K562 (cell line): Measurements from ENCODE around the gene KAZALD1. TPM values are rescaled to one million over a fixed set of nuclear protein-coding genes. Genes with fewer than 3 reads are reported as not detected.

ENCODE experiments used
- ATF7 ChIP-seq: fragments of 450-650 bp; IDR thresholded peaks from 2 replicates; pipeline ENCODE4 v1.7.1; 2014; ENCODE audit warnings: mild to moderate bottlenecking, moderate library complexity
- BHLHE40 ChIP-seq: IDR thresholded peaks from 2 replicates; pipeline ENCODE4 v1.6.1; 2011; ENCODE audit warnings: low read length, improper control_type of control experiment
- CCNT2 ChIP-seq: IDR thresholded peaks from 2 replicates; pipeline ENCODE4 v1.6.1; 2011; ENCODE audit warnings: borderline replicate concordance, low read depth, mild to moderate bottlenecking, moderate library complexity, mixed read lengths, low read length; ENCODE audit not compliant: insufficient read length; ENCODE audit errors: extremely low read depth
- CEBPB ChIP-seq: fragments of 450-650 bp; IDR thresholded peaks from 2 replicates; pipeline ENCODE4 v1.6.1; 2016; ENCODE audit warnings: missing genetic modification characterization, missing compliant biosample characterization
- DIDO1 ChIP-seq: fragments of 450-650 bp; IDR thresholded peaks from 2 replicates; pipeline ENCODE4 v1.6.1; 2016; ENCODE audit warnings: low read depth, missing biosample characterization, missing genetic modification characterization
- HNRNPH1 ChIP-seq: fragments of 200-400 bp; formaldehyde crosslinking; optimal IDR thresholded peaks from 2 replicates; pipeline ENCODE3; 2017; ENCODE audit warnings: low read depth, mild to moderate bottlenecking, low read length, moderate library complexity
- ILK ChIP-seq: fragments of 450-650 bp; IDR thresholded peaks from 2 replicates; pipeline ENCODE4 v1.6.1; 2016; ENCODE audit warnings: missing genetic modification characterization, low read depth, mild to moderate bottlenecking, missing compliant biosample characterization, moderate library complexity, borderline replicate concordance
- KAT8 ChIP-seq: fragments of 450-650 bp; IDR thresholded peaks from 2 replicates; pipeline ENCODE4 v1.6.1; 2016; ENCODE audit warnings: low read depth, mild to moderate bottlenecking
- MNT ChIP-seq, 2 experiments: fragments of 450-650 bp; conservative IDR thresholded peaks; 2 replicates each; pipeline ENCODE4 v1.6.1; 2017; ENCODE audit warnings: mild to moderate bottlenecking in 2 of 2, moderate library complexity in 2 of 2
- NCOA1 ChIP-seq: fragments of 450-650 bp; IDR thresholded peaks from 2 replicates; pipeline ENCODE4 v1.6.1; 2016; ENCODE audit warnings: low read depth
- NEUROD1 ChIP-seq: fragments of 150-350 bp; IDR thresholded peaks from 2 replicates; pipeline ENCODE4 v1.6.1; 2014; ENCODE audit warnings: borderline replicate concordance, low read length, low read depth; ENCODE audit not compliant: partially characterized antibody
- PBX2 ChIP-seq, 2 experiments: IDR thresholded peaks in 1 of 2; conservative IDR thresholded peaks in 1 of 2; 2 replicates each; pipeline ENCODE4 v1.6.1; 2016; ENCODE audit warnings: low read depth in 2 of 2, mild to moderate bottlenecking in 1 of 2, missing compliant biosample characterization in 1 of 2, missing genetic modification characterization in 1 of 2, moderate library complexity in 1 of 2
- PHF21A ChIP-seq: fragments of 450-650 bp; IDR thresholded peaks from 2 replicates; pipeline ENCODE4 v1.6.1; 2017; ENCODE audit warnings: low read depth, borderline replicate concordance
- RBFOX2 ChIP-seq: fragments of 200-400 bp; formaldehyde crosslinking; IDR thresholded peaks from 2 replicates; pipeline ENCODE4 v1.6.1; 2017; ENCODE audit warnings: low read depth, mild to moderate bottlenecking, low read length, moderate library complexity
- SFPQ ChIP-seq: fragments of 200-400 bp; formaldehyde crosslinking; IDR thresholded peaks from 2 replicates; pipeline ENCODE4 v1.6.1; 2017; ENCODE audit warnings: mild to moderate bottlenecking, low read depth, low read length, moderate library complexity
- SMARCB1 ChIP-seq: IDR thresholded peaks from 2 replicates; pipeline ENCODE4 v1.6.1; 2011; ENCODE audit warnings: improper control_type of control experiment, low read depth; ENCODE audit not compliant: insufficient read length
- TCF3 ChIP-seq: sonication (generic); formaldehyde crosslinking; IDR thresholded peaks from 2 replicates; pipeline ENCODE4 v1.4.0; 2020; ENCODE audit warnings: mild to moderate bottlenecking, missing genetic modification reagents
- TFAP4 ChIP-seq: sonication (generic); formaldehyde crosslinking; IDR thresholded peaks from 2 replicates; pipeline ENCODE4 v1.8.0; 2022; ENCODE audit warnings: missing genetic modification reagents, mild to moderate bottlenecking, moderate library complexity, borderline replicate concordance
- ZNF174 ChIP-seq: fragments of 250-450 bp; sonication (Bioruptor Pico); IDR thresholded peaks from 2 replicates; pipeline ENCODE4 v1.4.0; 2020; ENCODE audit warnings: mild to moderate bottlenecking
- ZNF224 ChIP-seq: sonication (generic); formaldehyde crosslinking; IDR thresholded peaks from 2 replicates; pipeline ENCODE4 v1.8.0; 2022; ENCODE audit warnings: mild to moderate bottlenecking, missing genetic modification reagents
- polyA plus RNA-seq, 8 experiments: library from polyadenylated mRNA; depleted of rRNA in 4 of 8; stranded (reverse) in 5 of 8; unstranded in 3 of 8; fragments of >200 nt; fragmentation: Nextera tagmentation in 2 of 8; fragmentation: Illumina TruSeq in 1 of 8; extraction: Ambion mirVana in 2 of 8; extraction: Trizol in 1 of 8; gene quantifications; 2 replicates each; pipeline versions ENCODE4 v1.2.1 to v1.2.3, GENCODE V29; 2011 to 2014; ENCODE audit warnings: inconsistent platforms in 1 of 8, missing spikeins in 1 of 8
- total RNA-seq, 7 experiments: library from RNA; depleted of rRNA in 6 of 7; stranded (reverse); fragments of >200 nt in 6 of 7; fragmentation: Illumina TruSeq in 2 of 7; extraction: Trizol in 2 of 7; gene quantifications; 2 replicates each; pipeline versions ENCODE4 v1.2.1 to v1.2.3, GENCODE V29; 2011 to 2021; ENCODE audit warnings: low replicate concordance in 1 of 7

Gene KAZALD1
- total and polyA plus RNA-seq, 9 of the 15 experiments (the other 6 are each of a cell fraction or from before 2014, with no cell fraction given), result 0.15 to 10.0 (median 4.9) TPM

DNA sequence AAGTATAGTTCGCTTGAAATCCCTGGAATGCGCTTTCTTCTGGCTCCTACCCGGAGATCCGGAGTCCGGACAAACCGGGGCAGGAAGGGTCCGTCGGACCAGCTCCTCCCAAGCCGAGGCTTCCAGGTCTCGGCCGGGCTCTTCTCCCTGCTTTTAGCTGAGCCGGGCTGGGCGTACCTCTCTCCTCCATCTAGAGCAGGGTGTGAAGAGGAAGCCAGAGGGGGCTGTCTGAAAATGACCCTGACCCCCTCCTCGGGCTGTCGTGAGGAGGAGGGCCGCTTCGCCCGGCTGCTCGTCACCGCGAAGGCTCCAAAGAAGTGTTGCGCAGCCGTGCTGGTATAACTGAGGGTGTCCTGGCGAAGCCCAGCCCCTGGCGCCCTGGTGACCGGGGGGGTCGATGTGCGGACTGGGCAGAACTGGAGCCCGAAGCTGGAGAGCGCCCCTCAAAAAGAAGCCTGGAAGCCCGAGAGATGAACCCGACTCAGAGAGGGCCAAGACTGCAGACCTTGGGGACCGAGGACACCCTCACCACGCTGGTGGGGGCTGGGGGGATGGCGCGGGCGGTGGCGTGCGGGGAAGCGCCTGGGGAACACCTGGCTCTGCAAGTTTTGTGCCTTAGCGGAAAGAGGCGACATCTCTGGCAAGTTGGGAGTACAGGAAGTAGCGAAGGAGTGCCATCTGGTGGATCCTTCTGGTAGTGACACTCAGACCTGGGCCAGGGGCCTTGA, 5.7 kb downstream of the KAZALD1 start (continued):
- peak; percentile 69 for TF ChIP-seq RBFOX2
- no peak for TF ChIP-seq SFPQ
- TF ChIP-seq BHLHE40, result 0 out of 2 replicates have a peak, but pooled peaks have one; percentile 9
- TF ChIP-seq NEUROD1, result no peak
- TF ChIP-seq TFAP4 (CRISPR knock-in tag), result peak; percentile 69; the same call in 1 of the 2 replicates
- TF ChIP-seq ILK (tag), result no peak
- TF ChIP-seq CEBPB (tag), result no peak
- TF ChIP-seq KAT8, result no peak
- TF ChIP-seq ZNF174 (CRISPR knock-in tag), result no peak
- TF ChIP-seq NCOA1, result no peak
- TF ChIP-seq DIDO1, result no peak
- no peak for TF ChIP-seq SMARCB1
- no peak for TF ChIP-seq ZNF224 (CRISPR knock-in tag)
- TF ChIP-seq ATF7, result no peak
- no peak for TF ChIP-seq PHF21A
- peak in 1 of 2 experiments; percentile 26; a peak in 2 of 4 replicates for TF ChIP-seq MNT (conservative IDR thresholded peaks at IDR 0.05)
- no peak for TF ChIP-seq TCF3
- no peak for TF ChIP-seq CCNT2
- no peak for TF ChIP-seq HNRNPH1
- no peak for TF ChIP-seq PBX2 (CRISPR knock-in tag; IDR thresholded peaks at IDR 0.05; ENCODE audit: low read depth)
- TF ChIP-seq PBX2 (tag; conservative IDR thresholded peaks at IDR 0.05; ENCODE audit: low read depth), result no peak
